GM21723 (cell line): ENCODE data around the gene NOL12.

Source experiments
- ATAC-seq: cut with Tn5 transposase; IDR thresholded peaks from one replicate; pipeline ENCODE4 v1.9.1; 2021; ENCODE audit warnings: mild to moderate bottlenecking, moderate library complexity; ENCODE audit not compliant: unreplicated experiment

The NOL12 gene

DNA sequence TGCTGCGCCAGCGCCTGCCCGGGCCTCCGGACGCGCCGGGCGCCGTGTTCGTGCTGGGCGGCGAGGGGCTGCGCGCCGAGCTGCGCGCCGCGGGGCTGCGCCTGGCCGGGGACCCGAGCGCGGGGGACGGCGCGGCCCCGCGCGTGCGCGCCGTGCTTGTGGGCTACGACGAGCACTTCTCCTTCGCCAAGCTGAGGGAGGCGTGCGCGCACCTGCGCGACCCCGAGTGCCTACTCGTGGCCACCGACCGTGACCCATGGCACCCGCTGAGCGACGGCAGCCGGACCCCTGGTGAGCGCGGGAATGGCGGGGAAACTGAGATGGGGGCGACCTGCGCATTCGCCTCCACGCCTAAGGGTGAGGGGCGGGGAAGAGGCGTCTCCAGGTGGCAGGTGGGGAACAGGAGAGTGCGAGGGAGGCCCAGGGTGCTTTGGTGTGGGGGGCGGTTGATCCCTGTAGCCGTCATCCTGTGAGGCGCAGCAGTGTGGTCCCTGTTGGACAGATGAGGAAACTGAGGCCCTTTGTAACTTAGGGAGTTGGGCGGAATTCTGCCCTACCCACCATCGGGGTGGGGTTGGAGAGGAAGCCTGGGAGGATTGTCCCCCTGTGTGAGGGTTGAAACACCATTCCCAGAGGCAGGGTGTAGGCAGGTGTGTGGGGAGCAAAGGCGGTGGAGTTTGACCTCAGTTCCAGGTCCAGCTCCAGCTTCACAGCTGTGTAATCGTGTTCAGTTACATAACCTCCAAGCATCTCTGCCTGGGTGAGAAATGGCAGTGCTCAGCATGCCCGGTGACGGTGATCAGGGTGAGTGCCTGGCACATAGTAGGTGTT lies 26.9 kb upstream of the NOL12 start:
- ATAC-seq, result peak; percentile 6

DNA sequence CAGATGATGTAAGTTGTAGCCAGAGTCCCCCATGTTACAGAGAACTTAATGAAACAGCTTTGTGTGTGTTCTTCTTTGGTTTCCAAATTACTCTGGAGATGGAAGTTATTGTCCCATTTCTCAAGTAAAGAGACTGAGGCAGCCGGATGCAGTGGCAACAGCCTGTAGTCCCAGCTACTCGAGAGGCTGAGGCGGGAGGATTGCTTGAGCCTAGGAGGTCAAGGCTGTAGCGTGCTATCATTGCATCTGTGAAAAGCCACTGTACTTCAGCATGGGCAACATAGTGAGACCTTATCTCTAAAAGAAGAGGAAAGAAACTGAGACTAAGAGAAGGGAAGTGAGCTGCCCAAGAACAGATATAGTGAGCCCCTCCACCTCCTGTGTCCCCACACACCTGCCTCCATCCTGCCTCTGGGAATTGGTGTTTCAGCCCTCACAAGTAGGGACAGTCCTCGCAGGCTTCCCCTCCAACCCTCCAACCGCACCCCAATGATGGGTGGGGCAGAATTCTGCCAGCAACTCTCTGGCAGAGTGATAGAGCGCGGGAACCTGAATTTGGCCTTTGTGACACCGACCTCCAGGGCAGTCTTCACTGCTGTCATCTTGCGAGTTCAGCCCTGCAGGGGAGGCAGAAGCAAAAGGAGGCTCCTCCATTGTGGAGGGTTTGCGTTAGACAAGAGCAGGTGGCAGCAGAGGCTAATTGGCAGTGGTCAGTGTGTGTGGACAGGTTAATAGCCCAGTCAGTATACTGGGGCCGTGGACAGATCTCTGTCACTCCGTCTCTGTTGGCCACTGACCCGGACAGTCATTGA lies 26.0 kb upstream of the NOL12 start:
- ATAC-seq, result no peak

DNA sequence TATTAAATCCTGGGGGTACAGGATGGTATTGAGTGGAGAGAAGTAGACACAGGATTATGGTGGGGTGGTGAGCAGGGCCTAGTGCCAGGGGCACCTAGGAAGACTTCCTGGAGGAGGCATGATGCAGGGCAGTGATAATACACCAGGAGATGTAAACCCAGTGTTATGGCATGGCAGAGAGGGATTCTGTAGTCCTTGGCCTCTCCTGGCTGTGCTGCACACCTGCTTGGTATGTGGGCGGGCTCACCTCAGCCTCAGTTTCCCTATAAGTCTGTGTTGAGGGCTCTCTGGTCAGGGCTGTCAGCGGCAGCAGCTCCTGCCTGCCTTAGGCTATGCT lies 25.5 kb upstream of the NOL12 start:
- no peak for ATAC-seq

DNA sequence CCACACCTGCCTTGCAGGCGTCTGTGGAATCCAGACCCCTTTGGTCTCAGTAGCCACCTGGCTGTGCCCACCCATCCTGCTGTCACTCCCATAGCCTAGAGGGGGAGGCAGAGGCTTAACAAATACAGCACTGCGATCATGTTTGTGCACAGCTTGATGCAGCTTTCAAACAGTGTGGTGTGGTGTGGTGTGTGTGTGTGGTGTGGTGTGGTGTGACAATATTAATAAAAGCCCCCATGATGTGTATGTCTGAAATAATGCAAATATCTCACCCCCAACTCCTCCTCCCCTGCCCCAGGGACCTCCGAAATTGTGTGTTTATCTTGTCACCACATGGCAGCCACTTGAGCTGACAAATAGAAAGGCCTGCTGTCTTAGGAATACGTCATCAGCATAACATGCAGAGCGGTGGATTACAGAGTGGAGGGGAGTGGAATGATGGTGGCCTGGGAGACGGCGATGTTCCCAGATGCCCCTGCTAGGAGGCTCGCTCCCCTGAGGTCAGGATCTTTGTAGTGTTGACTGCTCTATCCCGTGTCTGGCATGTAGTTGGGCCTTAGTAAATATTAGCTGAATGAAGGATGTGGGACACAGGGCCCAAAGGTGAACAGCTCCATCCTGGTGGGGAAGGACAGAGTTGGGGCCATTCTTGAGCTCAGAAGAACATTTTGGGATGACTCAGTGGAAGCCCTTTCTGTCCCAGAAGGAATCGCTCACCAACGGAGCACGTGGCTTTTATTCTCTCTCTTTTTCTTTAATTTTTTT lies 24.8 kb upstream of the NOL12 start:
- no peak for ATAC-seq

- no peak for ATAC-seq
These were observed 24.1 kb upstream of the NOL12 start for GRCh38 chr22:37662039-37662438.

DNA sequence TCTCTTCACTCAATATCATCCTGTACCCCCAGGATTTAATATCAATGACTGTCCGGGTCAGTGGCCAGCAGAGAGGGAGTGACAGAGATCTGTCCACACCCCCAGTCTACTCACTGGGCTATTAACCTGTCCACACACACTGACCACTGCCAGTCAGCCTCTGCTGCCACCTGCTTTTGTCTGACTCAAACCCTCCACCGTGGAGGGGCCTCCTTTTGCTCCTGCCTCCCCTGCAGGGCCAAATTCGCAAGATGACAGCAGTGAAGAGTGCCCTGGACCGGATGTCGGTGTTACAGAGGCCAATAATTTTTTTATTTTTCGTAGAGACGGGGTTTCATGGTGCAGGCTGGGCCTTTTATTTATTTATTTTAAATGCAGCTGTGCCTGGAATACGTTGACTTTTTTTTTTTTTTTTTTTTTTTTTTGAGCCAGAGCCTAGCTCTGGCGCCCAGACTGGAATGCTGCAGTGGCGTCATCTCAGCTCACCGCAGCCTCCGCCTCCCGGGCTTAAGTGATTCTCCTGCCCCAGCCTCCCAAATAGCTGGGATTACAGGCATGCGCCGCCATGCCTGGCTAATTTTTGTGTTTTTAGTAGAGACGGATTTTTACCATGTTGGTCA lies 22.5 kb upstream of the NOL12 start:
- ATAC-seq, result no peak

GRCh38 chr22:37664249-37665101 lies 21.7 kb upstream of the NOL12 start:
- no peak for ATAC-seq

DNA sequence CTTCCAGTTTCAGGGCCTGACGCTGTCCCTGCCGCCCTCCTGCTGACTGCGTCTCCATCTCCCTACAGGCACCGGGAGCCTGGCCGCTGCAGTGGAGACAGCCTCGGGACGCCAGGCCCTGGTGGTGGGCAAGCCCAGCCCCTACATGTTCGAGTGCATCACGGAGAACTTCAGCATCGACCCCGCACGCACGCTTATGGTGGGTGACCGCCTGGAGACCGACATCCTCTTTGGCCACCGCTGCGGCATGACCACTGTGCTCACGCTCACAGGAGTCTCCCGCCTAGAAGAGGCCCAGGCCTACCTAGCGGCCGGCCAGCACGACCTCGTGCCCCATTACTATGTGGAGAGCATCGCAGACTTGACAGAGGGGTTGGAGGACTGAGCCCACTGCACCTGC lies 20.7 kb upstream of the NOL12 start:
- ATAC-seq, result no peak

DNA sequence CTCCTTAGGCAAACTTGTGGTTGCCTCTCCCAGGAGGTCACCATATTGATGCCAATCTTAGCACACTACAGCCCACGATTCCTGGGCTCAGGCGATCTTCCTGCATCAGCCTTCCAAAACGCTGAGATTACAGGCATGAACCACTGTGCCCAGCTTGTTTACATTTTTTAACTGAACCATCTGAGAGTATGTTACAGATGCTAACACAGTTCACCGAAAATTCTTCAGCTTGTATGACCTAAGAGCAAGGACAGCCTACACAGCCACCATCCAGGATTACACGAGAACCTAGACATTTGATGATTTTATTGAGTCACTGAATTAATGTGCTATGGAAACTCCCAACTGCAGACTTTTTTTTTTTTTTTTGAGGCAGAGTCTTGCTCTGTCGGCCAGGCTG lies 16.6 kb upstream of the NOL12 start:
- no peak for ATAC-seq

DNA sequence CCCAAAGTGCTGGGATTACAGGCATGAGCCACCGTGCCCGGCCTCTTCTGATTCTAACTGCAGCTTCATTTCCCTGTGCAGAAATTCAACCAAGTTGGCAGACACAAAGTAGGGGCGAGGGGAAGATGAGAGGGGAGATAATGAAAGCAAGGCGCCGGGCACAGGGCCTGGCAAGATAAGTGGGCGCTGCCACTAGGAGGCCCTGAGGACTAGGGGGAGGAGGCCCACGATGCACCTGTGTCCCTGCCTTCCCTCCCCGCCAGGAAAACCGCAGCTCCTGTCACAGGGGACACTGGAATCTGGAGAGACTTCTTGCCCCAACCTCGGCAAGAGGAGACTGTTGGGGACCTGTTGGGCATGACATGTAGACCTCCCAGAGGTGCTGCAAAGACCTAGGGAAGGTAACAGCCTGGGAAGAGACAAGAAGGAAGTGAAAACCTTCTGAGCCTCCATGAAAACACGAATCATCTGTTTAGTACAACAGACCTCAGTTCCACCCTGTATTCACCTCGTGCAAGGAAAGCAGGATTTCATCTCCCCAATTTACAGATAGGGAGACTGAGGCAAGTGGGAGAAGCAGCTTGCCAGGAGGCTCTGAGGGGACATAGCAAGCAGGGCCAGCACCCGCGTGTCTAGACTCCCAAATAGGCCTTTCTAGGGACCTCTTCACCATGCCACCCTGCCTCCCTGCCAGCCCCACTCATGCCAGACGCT lies 13.8 kb upstream of the NOL12 start:
- no peak for ATAC-seq

GRCh38 chr22:37672920-37673455 lies 13.2 kb upstream of the NOL12 start:
- ATAC-seq, result no peak

DNA sequence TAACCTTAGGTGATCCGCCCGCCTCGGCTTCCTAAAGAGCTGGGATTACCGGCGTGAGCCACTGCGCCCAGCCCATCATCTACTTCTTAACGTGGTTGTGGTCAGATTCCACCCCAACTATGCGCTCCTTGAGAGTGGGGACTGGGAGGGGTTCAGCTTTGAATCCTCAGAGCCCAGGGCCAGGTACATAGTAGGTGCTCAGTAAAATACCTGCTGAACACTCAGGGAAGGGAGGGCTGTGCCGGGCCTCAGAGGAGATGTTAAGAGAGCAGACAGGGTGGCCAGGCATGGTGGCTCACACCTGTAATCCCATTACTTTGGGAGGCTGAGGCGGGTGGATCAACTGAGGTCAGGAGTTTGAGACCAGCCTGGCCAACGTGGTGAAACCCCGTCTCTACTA lies 11.9 kb upstream of the NOL12 start:
- ATAC-seq, result no peak

DNA sequence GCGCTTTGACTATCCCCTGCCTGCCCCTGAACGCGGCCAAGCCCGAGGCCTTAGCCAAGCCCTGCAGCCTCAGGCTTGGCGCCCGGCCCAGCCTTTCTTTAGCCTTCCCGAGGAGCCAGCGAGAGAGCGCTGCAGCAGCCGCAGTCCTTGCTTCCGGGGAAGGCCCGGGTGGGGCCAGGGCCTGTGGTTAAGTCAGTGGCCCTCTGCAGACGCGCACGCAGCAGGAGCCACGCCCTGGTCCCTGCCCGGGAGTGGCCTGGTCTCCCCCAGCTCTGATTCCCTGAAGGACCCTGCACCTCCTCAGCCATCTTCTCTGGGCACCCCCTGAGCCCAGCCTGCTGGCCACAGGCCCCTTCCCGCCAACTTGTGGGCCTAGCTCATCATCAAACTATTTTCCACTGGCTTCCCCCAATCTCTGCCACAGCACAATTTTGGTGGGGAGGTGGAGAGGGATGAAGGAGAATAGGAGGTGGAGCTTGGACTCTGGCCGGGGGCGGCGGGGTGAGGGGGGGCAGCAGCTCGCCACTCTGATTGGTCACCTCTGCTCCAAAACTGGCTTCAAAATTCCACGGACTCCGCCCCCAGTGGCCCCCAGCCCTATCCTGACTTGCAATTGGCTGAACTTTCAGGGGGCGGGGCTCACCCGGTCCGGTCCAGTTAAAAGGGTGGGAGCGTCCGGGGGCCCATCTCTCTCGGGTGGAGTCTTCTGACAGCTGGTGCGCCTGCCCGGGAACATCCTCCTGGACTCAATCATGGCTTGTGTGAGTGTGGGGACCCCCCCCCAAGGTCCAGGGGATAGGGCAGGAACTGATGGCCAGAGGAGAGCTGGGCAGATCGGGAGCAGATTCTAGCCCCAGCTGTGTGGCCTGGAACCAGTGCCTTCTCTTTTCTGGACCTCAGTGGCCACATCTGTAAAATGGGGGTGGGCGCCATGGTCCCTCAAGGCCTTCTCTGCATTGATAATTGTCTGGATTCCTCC lies 10.9 kb upstream of the NOL12 start, which contains the start of gene LGALS1:
LGALS1 (plus strand) TSS at position 686 of the 979 bp plus-strand sequence; CDS start at position 753, 67 bp downstream.
- ATAC-seq, result peak; percentile 46

DNA sequence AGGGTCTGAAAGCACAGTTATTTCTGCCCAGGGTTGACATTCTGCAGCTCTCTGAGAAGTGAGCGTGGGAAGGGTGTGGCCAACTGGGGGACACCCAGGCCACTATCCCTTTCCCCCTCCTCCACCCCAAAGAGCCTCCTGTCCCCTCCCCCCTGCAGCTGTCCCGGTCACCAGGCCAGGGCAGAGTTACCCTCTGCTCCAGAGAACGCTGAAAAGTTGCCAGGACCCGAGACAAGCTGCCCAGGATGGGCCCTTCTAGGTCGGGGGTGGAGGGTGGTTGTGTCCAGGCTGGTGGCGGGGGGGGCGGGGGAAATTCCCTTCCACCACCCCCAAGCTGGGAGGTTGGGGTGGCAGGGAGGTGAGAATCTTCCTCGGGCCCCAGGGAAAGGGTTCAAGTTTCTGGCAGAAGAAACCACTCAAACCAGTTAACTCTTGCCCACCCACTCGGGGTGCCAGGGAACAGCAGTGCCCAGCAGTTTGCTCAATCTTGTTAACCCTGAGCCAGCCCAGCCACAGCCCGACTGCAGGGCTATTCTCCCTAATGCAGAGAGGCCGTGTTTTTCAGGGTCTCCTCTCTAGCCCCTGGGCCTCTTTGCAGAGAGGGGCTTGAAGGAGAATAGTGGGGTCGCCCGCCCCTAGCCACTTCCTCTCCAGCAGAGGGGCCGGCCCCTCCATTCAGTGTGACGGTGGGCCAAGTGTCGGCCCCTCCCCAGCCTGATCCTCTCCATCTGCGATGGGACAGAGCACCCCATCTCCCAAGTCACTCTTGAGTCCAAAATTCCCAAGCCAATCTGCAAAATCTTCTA lies 10.0 kb upstream of the NOL12 start:
- peak; percentile 4 for ATAC-seq

DNA sequence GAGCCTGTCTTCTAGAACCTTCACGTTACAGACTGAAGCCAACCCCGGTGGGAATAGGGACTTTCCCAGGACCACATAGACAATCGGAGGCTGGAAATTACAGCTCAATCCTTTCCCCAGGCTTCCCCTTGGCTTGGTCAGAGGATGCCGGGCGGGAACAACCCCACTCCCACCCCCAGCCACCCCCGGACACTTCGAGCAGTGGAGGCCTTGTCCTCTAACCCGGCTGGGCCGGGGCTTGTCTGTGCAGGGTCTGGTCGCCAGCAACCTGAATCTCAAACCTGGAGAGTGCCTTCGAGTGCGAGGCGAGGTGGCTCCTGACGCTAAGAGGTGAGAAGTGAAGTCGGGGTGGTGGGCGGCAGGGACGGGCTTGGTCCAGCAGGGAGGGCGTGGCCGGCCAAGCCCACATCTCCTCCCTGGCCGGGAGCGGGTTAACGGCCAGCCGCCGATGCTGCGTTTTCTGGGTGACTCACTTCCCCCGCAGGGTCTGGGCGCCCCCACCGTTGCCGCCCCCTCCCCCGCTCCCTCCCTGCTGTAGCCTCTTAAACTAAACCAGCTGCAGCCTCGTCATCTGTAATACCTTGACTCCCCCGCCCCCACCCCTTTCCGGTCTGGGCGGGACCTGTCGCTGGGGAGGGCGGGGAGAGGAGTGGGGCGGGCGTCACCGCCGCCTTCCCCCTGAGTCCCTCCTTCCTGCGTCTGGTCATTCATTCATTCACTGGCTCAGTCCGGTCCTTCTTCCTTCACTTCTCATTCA lies 9.2 kb upstream of the NOL12 start:
- peak; percentile 44 for ATAC-seq

- ATAC-seq, result no peak
These were observed 8.6 kb upstream of the NOL12 start for GRCh38 chr22:37677493-37677974.
